ENCODE data around the gene PSMF1.

DNA sequence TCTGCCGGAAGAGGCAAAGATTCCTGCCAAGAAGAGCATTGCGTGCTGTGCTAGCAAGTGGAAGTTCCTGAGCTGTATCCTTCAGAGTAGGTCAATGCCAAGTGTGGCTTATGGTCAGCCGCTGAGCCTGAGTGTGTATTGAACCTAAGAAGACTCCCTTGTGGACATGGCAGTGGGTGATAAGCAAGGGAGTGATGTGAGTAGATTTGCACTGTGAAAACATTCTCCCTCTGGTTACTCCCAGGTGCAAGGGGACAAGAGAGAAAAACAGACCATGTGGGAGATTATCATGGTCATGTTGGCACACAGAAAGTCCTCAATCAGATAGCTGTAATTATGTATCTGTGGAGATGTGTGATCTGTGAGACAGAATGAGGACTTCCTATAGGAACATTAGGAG lies 72.4 kb downstream of the PSMF1 start:
- TF ChIP-seq CTCF (IDR thresholded peaks at IDR 0.05) (no peak), EZH2 (IDR thresholded peaks at IDR 0.05) (no peak), EZH2phosphoT487 (IDR thresholded peaks at IDR 0.05) (no peak)
